A673 (cell line): ENCODE data around the gene CDC42BPA.

ENCODE experiments used
- CTCF ChIP-seq: fragments of 300-800, 200-600 bp; sonication (generic); conservative IDR thresholded peaks from 2 replicates; pipeline ENCODE4 v1.5.1; 2017; ENCODE audit warnings: low read depth, mild to moderate bottlenecking, antibody characterized with exemption, low read length, moderate library complexity, mixed read lengths
- EZH2 ChIP-seq: fragments of 200-600 bp; sonication (generic); IDR thresholded peaks from 2 replicates; pipeline ENCODE4 v1.6.1; 2017; ENCODE audit warnings: borderline replicate concordance, low read depth, mild to moderate bottlenecking, mixed read lengths, antibody characterized with exemption, low read length; ENCODE audit not compliant: poor library complexity, severe bottlenecking

- TF ChIP-seq CTCF: no peak
- no peak for TF ChIP-seq EZH2
These were observed 144.1 kb downstream of the CDC42BPA start for GRCh38 chr1:227174164-227174563.
